Activated CD8-positive, alpha-beta T cell treated with anti-CD3 and anti-CD28 coated beads for 36 hours (primary cell): Measurements from ENCODE around the gene ST6GALNAC3. TPM values are rescaled to one million over a fixed set of nuclear protein-coding genes. Genes with fewer than 3 reads are reported as not detected.

Experiments
- ATAC-seq: fragments of 200-7000 bp; cut with Tn5 transposase; one replicate; pipeline ENCODE4 v1.10.0; 2021; ENCODE audit warnings: mild to moderate bottlenecking, moderate library complexity
- CTCF ChIA-PET: fragments of 350-600 bp; sonication (Branson Sonifier 250); formaldehyde crosslinking; loops from one replicate; lab custom pipeline; 2021; ENCODE audit warnings: antibody characterized with exemption; lab: Charles Lee
- POLR2A ChIA-PET: fragments of 350-600 bp; sonication (Branson Sonifier 250); formaldehyde crosslinking; loops from one replicate; lab custom pipeline; 2021; ENCODE audit warnings: antibody characterized with exemption; lab: Charles Lee
- DNase-seq: peaks from one replicate; pipeline ENCODE4 v3.0.0-alpha.2; 2020
- H3K27ac Mint-ChIP-seq: one replicate; pipeline ENCODE4 v1.8.0; 2021; ENCODE audit warnings: mild to moderate bottlenecking, mixed read lengths
- H3K27me3 Mint-ChIP-seq: one replicate; pipeline ENCODE4 v1.8.0; 2021; ENCODE audit warnings: mixed read lengths
- H3K36me3 Mint-ChIP-seq: one replicate; pipeline ENCODE4 v1.8.0; 2021; ENCODE audit warnings: low read depth, mixed read lengths
- H3K4me1 Mint-ChIP-seq: one replicate; pipeline ENCODE4 v1.8.0; 2021; ENCODE audit warnings: low read depth, mixed read lengths
- H3K4me3 Mint-ChIP-seq: one replicate; pipeline ENCODE4 v1.8.0; 2021; ENCODE audit warnings: mild to moderate bottlenecking, moderate library complexity, mixed read lengths
- H3K9me3 Mint-ChIP-seq: one replicate; pipeline ENCODE4 v1.8.0; 2021; ENCODE audit warnings: mixed read lengths
- intact Hi-C: fragments of 100-400 bp; cut with micrococcal nuclease; formaldehyde crosslinking; loops from one replicate; pipeline ENCODE4 v1.10.0; 2022
- total RNA-seq, 2 experiments: library from RNA; stranded (reverse); gene quantifications; one replicate each; pipeline ENCODE4 v1.2.3, GENCODE V29; 2021
- TF ChIP-seq, protein P1 (sequence below): fragments of 200-600 bp; IDR thresholded peaks from one replicate; pipeline ENCODE4 v1.8.0; 2022; ENCODE audit warnings: antibody characterized with exemption, mild to moderate bottlenecking

The ST6GALNAC3 gene
- total RNA-seq, 2 experiments from 2014 or later, result 2.7 to 2.9 TPM

DNA sequence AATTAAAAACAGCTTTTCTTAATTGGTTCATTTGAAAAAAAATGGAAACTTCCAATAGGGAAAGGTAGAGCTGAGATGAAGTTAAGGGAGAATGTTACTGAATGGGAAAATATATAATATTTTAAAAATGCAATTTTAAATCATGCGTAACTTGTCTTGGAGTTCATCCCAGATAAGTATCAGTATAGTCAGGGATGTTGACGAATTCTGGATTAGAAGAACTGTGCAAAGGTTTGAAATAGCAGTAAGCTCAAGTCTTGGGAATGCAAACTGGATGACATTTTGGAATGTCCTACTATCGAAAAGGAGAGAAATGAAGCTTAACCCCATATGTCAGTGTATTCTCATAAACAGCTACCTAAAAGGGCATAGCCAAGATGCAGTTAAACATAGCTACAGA, 4.0 kb upstream of the ST6GALNAC3 start:
- ATAC-seq, result no peak
- POLR2A ChIA-PET, result no interaction called here

DNA sequence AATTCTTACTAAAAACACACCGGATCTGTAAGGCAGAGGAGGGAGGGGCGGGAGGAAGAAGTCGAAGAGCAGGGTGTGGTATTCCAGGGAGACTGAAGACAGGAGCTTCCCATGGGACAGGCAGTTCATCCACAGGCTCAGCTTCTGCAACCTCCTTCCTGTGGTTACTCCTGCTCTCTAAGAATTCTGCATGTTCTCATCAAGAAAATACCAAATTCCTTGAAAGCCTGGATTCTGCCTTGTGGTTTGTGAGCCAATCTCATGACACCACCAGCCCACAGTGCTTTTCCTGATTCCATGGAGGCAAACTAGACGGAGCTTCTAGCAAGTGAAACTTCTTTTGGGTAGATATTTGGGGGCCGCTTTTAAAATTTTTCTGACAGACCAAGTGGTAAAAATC, 1.1 kb upstream of the ST6GALNAC3 start:
- no peaks in the 10 kb centered on the region for H3K9me3 Mint-ChIP-seq
- ATAC-seq (no peak), DNase-seq (no peak)
- intact Hi-C loops, result no loop called here
- ChIA-PET POLR2A (no interaction called here), CTCF (no interaction called here)
- TF ChIP-seq, protein P1, sequence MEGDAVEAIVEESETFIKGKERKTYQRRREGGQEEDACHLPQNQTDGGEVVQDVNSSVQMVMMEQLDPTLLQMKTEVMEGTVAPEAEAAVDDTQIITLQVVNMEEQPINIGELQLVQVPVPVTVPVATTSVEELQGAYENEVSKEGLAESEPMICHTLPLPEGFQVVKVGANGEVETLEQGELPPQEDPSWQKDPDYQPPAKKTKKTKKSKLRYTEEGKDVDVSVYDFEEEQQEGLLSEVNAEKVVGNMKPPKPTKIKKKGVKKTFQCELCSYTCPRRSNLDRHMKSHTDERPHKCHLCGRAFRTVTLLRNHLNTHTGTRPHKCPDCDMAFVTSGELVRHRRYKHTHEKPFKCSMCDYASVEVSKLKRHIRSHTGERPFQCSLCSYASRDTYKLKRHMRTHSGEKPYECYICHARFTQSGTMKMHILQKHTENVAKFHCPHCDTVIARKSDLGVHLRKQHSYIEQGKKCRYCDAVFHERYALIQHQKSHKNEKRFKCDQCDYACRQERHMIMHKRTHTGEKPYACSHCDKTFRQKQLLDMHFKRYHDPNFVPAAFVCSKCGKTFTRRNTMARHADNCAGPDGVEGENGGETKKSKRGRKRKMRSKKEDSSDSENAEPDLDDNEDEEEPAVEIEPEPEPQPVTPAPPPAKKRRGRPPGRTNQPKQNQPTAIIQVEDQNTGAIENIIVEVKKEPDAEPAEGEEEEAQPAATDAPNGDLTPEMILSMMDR, result no peak
- H3K4me1 Mint-ChIP-seq, result peaks cover 24% of the 10 kb centered on the region
- no peak overlapping the region for H3K4me3 Mint-ChIP-seq
- no peaks in the 10 kb centered on the region for H3K36me3 Mint-ChIP-seq
- H3K27me3 Mint-ChIP-seq, result peaks cover 2% of the 10 kb centered on the region
- no peak overlapping the region for H3K27ac Mint-ChIP-seq

More for the DNA sequence above, 4.0 kb upstream of the ST6GALNAC3 start:
- Mint-ChIP-seq H3K9me3 (no peaks in the 10 kb centered on the region), H3K4me3 (no peak overlapping the region), H3K36me3 (no peaks in the 10 kb centered on the region), H3K27me3 (peaks cover 2% of the 10 kb centered on the region), H3K27ac (no peak overlapping the region), H3K4me1 (peaks cover 15% of the 10 kb centered on the region)
- DNase-seq, result no peak
- TF ChIP-seq, protein P1, result no peak
- intact Hi-C loops, result no loop called here
- CTCF ChIA-PET, result interaction anchor here (0.7 to 1.1 kb wide), 2 partner anchors 68 to 84 kb away, joined by 3 read pairs; no protein-coding TSS in a partner anchor

DNA sequence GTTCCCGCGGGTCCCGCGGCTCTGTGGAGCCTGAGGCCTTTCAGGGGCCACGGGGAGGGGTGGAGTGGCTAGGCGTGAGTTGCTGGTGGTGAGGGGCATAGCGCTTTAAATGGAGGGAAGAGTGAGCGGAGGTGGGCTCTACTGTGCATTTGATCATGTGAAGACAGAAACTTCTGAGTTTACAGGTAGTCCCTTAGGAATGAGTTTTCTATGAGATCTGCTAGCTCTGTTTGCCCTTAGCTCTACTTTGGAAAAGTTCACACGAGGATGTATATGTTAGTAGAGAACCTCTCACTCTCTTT, 593 bp downstream of the ST6GALNAC3 start:
- intact Hi-C loops, result no loop called here
- Mint-ChIP-seq H3K4me3 (peak overlapping the region; percentile 79), H3K4me1 (peaks cover 32% of the 10 kb centered on the region), H3K27ac (peak overlapping the region; percentile 62), H3K27me3 (peaks cover 2% of the 10 kb centered on the region), H3K9me3 (no peaks in the 10 kb centered on the region), H3K36me3 (no peaks in the 10 kb centered on the region)
- TF ChIP-seq, protein P1, result no peak
- ChIA-PET POLR2A (no interaction called here), CTCF (no interaction called here)
- DNase-seq, result no peak
- ATAC-seq, result no peak

DNA sequence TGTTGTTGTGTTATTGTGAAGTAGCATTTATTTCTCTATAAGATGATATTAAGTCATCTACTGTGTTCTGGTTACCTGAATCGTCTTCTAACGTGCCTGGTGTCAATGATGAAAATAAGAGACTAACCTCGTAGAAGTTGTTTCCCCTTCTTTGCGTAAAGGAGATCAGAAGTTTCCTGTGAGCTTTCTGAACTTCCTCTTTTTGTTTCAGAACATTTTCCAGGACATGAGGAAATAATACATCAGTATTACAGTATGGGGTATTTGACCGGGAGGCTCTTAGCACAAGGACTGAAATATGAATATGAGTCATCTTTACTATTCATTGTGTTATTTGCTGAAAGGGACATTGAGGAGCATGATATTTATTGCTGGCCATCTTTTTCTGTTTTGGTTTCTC, 1.3 kb downstream of the ST6GALNAC3 start:
- TF ChIP-seq, protein P1, result no peak
- intact Hi-C loops, result no loop called here
- Mint-ChIP-seq H3K4me3 (peak overlapping the region; percentile 79), H3K4me1 (peaks cover 35% of the 10 kb centered on the region), H3K27me3 (peaks cover 2% of the 10 kb centered on the region), H3K36me3 (no peaks in the 10 kb centered on the region), H3K9me3 (no peaks in the 10 kb centered on the region), H3K27ac (peak overlapping the region; percentile 51)
- POLR2A ChIA-PET, result no interaction called here
- DNase-seq (no peak), ATAC-seq (no peak)
- CTCF ChIA-PET, result no interaction called here

DNA sequence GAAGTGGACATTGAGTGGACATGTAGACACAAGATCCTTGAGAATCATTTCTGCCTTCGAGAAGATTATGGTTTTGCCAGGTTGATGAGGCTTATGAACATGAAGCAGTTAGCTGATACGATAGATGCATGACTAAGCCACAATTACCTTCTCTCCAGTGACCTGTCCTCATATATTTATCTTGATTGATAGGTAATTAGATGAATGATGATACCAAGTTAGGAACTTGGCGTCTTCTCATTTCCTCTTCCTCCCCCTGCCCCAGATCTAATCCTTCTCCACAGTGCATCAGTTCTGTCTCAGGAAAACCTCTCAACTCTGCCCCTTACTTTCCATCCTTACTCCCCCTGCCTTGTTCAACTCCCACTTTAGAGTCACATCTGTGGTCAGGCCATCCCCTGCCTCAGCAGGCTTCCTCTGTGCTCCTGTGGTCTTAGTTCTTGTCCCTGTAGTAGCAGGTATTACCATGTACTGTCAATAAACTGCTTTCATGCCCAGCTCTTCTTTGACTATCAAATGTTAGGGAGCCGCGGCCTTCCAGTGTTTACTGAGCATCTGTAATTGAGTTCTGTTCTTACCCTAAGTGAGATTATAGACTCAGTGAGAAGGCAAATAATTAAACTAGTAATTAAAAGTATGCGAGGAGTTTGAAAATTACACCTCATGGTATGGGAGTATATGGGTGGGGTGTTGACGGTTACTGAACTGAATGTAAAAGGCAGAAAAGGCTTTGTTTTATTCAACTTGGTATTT, 5.1 kb downstream of the ST6GALNAC3 start:
- ATAC-seq (no peak), DNase-seq (no peak)
- intact Hi-C loops, result no loop called here
- Mint-ChIP-seq H3K4me1 (peaks cover 28% of the 10 kb centered on the region), H3K27me3 (no peaks in the 10 kb centered on the region), H3K36me3 (no peaks in the 10 kb centered on the region), H3K4me3 (no peak overlapping the region), H3K27ac (no peak overlapping the region), H3K9me3 (no peaks in the 10 kb centered on the region)
- TF ChIP-seq, protein P1, result no peak
- POLR2A ChIA-PET, result no interaction called here
- CTCF ChIA-PET, result no interaction called here
